ENCODE results near the gene CDHR5.

CDHR5 gene

DNA sequence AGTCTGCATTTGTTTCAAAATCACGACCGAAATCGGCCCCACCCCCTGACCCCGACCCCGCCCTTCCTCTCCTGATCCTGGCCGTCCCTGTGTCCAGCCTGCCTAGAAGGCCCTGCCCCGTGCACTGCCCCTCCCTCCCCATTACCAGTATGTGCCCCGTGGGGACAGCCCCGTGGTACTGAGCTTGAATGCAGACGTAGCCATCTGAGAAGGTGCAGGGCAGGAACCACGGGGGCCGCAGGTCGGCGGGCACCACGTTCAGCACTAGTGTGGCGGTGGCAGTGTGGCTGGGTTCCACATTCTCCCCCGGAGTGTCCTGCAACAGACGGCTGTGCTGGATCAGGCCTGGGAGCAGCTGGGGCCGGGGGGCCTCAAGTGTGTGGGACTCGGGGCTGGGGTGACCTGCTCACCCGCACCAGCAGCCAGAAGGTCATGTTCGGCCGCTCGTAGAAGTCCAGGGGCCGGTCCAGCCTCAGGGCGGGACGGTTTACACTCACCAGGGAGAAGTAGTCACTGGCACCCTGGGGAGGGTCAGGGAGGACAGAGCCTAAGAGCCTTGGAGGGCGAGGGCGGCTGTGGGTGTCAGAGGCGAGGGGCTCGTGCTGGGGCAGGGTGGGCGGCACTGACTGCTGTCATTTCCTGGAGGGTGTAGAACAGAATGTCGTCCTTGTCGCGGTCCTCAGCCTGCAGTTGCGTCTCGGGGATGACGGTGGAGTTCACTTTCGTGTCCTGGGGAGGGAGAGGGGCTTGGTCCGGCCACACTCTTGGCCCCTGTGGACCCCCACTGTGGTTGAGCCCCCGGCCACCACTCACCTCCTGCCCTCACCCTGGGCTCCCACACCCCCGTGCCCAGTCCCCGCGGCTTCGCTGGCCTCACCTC is 3.6 kb downstream of the CDHR5 start:
- DNase-seq = no peak

DNA sequence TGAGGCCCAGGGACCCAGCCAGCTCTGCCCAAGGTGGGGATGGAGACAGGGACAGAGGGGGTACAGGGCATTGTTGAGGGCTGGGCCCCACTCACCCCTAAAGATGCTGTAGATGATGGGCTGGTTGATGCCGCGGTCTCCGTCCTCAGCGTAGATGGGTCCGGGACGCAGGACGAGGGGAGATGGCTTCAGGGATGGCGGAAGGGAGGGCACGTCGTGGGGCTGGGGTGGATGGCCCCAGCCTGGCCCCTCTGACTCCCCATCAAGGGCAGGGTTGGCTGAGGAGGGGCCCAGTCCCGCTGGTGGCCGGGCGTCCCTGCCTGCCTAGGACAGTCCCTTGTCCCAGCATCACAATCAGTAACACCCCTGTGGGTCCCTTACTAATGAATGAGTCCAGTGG is 4.6 kb downstream of the CDHR5 start:
- no peak for DNase-seq

DNA sequence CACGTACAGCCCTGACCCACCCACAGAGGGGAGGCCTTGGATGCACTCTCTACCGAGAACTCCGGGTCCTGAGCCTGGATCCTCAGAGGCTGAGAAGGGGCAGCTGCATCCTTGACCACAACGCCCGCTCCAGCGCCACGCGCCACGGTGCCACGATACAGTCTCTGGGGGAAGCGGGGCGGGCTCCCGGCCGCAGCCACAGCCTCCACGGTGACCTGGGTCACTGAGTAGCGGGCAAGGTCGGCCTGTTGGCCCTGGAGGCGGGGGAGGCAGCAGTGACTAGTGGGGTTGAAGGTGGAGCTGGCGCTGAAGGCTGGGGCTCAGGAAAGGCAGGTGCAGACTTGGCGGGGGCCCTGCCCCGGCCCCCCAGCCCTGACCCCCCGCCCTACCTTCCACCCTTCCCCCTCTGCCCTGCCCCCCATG is 5.1 kb downstream of the CDHR5 start:
- DNase-seq = no peak

DNA sequence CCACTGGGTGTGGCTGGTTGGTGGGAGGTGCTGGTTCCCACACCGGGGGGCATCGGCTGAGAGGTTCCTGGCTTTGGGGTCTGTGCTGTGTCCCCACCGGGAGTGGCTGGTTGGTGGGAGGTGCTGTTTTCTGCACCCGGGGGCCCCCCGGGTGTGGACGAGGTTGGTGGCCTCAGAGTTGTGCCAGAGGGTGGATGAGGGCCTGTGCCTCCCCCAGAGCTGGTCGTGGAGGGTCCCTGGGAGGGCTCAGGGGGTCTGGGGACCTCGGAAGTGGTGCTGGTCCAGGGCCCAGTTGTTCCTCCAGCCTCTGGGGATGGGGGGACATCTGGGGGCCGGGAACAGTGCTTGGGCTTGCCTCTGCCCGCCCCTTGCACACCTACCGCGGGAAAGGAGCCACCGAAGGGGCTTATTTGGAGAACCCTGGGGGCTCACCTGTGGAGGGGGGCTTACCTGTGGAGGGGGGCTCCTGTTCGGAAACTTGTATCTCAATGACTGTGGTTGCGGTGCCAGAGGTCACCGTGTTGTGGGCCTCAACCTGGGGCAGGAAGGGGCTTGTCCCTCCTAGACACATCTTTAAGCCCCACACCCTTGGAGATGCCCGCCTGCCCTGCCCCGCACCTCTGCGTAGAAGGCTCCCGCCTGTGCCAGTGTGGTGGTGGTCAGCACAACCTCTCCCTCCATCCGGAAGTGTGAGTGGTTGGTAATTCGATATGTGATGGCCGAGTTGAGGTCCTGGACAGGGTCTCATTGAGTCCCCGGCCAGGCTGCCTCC is 5.7 kb downstream of the CDHR5 start:
- no peak for DNase-seq

DNA sequence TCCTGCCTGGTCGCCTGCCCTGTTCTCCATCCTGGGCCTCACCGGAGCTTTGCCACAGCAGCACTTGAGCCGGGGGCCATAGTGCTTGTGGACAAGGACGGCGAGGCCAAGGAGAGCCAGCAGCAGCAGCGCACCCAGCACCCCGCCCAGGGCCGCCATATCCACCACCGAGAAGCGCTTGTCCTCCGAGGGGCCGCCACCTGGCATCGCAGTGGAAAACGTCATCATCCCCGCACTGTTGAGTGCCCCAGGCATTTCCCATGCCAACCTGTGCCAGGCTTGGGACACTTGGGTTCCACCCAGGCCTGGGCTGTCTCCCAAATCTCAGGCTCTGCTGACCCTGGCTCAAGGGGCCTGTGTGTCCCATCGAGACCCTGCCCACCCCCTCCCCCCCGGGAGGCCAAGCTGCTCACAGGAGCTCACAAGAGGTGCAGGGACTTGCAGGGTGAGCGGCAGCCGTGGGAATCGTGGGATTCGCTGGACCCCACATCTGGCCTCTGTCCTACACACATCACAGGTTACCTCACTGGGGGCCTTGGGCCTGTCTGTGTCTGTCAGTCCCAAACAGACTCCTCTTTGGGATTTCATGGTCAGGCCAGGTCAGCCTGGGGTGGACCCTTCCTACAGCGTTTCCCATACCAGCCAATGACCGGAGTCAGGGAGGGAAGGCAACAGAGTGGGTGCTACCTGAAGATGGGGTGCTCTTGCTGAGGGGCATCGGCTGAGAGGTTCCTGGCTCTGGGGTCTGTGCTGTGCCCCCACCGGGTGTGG is 6.7 kb downstream of the CDHR5 start:
- DNase-seq = no peak

DNA sequence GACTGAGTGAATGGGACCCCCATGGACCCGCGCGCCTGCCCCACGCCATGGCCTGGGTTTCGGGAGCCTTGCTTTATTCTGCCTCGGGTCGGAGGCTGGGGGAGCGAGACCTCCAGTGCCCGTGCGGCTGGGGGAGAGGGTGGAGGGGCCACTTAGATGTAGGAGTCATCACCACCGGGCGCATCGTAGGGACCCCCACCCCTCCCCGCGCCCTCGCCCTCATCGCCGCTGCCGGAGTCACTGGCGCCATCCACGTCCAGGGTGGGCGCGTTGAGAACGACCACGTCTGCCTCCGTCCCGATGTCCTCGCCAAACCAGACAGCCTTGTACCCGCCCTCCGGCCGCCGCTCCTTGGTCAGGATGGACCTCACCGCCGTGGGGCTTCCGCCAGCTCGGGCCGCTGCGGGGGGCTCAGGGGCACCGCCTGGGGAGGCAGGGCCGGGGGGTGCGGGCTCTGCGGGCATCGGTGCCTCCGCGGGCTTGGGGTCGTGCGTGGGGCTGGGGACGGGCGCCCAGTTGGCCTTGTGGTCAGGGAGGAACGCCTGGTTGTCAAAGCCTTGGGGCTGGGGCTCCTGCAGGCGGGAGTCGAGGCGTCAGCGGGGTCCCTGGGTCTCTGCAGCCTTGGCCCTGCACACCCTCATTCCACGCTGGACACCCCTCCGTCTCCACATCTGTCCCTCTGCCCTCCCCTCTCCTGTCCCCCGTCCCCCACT is 7.4 kb downstream of the CDHR5 start:
- DNase-seq = no peak

DNA sequence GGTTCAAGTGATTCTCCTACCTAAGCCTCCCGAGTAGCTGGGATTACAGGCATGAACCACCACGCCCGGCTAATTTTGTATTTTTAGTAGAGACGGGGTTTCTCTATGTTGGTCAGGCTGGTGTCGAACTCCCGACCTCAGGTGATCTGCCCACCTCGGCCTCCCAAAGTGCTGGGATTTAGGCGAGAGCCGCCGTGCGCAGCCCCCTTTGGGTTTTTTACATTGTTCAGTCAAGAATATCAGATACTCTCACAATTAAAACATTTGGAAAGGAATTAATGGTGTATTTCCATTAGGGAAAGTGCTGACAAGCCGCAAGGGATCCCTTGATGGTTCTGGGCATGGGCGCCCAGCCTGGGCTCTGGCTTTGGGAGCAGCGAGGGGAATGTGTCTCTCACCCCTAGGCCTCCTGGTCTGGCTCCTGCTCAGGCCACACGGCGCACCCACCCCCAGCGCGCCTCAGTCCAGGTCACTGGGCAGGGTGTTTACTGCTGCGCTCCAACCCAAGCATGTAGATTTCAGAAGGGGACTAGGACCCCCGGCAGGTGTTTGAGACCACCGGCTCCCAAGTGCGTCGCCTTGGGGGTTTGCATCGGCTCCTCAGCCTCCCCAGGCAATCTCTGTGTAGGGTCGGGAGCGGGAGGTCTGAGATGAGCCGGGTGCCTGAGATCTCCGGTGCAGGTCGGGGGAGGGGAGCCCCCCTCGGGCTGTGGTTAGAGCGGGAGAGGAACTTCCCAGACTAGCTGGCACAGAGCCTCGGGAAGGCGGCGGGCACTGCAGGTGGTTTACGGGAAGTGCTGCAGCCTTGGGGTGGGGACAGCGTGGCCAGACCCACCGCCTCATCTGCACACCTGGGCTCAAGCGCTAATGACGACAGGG is 8.2 kb downstream of the CDHR5 start:
- no peak for DNase-seq

DNA sequence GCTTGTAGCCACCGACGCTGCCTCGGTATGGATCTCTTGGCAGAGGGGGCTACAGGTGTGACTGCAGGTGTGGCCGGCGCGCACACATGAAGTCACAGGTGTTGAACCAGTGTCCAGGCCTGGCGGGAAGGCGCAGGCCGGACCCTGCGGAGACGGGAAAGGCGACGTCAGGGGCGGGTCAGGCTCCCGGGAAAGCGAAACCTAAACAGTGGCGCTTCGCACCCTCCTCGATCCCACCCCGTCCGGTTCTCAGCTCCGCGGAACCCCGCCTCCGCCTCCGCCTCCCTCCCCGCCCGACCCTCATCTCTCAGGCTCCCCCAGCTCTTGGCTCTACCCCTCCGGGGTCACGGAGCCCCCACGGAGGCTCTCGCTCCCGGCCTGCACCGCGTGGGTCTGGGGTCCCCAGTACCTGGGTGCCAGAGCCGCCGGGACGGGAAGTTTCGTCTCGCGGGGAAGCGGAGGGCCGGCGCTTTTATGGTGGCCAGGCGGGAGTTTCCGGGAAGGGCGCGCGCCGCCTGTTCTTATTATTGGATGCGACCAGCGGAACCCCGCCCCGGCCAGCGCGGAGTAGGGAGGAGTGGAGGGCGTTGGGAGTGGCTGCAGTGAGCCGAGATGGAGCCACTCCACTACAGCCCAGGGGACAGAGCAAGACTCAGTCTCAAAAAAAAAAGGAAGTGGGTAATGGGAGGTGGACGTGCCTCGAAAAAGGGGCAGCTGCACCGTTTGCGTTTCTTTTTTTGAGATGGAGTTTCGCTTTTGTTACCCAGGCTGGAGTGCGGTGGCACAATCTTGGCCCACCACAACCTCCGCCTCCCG is 9.0 kb downstream of the CDHR5 start, which contains the start of gene IRF7:
TSS of gene IRF7 (minus strand) at position 447 of the 816 bp plus-strand sequence. CDS start 586 bp downstream, outside the sequence.
- peak; percentile 40 to 90 (median 62) for DNase-seq

DNA sequence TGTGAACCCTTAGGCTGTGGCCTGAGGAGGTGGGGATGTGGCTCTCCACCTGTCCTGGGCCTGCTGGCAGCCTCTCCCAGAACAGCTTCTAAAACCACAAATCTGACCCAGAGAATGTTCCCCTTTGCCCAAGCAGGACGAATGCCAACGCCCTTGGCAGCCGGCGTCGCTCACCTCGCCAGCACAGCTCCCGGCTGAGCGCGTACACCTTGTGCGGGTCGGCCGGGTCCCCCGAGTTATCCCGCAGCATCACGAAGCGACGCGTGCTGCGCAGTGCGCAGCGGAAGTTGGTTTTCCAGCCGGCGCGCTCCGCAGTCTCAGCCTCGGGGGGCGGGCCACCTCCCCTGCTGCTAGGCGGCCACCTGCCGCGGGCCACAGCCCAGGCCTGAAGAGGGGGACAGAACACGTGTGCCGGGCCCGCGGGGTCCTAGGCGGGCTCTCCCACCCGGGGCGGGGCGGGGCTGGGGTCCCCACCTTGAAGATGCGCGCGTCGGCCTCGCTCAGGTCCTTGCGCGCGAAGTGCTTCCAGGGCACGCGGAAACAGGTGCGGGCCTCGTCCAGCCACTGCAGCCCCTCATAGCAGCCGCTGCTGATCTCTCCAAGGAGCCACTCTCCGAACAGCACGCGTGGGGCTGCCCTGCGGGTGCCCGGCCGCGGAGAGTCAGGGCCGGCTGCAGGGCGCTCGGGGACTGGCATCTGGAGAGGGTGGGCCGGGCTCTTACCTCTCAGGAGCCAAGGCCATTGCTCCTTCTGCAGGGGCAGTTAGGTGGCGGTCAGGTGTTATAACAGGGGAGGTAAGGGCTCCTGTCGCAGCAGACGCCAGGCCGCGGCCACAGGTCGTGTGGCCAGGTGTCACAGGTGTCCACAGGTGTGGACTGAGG is 9.9 kb downstream of the CDHR5 start:
- DNase-seq = no peak

DNA sequence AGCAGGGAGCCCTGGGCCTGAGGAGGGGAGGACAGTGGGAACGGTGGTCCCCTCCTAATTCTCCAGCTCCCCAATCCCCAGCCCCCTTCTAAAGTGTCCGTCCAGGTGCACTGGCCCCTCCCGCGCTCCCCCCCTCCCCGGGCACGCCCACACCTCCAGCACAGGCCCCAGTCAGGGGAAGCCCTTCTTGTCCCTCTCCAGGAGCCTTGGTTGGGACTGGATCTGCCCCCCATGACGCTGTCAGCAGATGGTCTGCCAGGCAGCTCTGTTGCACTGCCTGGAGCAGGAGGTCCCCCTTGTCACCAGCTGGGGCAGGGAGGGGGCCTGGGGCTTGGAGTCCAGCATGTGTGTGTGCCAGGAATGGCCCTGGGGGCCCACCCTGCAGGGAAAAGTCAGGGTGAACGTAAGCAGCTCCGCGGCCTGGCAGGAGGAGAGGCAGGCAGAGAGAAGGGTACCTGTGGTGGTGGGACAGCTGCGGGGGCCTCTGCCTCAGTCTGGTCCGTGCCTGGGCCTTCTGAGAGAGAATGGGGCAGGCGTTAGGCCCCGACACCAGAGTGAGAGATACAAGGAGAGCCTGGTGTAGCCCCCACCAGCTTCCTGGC is 10.6 kb downstream of the CDHR5 start:
- no peak for DNase-seq

DNA sequence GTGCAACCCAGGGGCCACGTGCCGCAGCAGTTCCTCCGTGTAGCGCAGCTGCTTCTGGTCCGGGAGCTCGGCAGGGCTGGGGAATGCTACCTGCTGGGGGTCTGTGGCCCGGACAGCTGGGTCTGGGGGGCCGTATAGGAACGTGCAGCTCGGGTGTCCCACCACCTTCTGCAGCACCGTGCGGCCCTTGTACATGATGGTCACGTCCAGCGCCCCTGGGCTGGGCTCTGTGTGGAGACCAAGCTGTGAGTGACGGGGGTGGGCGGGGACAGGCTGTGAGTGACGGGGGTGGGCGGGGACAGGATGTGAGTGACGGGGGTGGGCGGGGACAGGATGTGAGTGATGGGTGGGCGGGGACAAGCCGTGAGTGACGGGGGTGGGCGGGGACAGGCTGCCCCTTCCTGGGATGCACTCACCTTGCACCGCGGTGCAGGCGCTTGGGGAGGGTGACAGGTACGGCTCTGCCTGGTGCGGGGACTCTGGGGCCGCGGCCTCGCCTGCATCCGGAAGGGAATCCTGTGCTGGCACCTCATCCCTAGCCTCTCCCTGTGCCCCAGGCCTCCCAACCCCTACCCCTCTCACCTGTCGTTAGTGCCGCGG is 11.3 kb downstream of the CDHR5 start:
- peak; percentile 36 to 89 (median 67) for DNase-seq

DNA sequence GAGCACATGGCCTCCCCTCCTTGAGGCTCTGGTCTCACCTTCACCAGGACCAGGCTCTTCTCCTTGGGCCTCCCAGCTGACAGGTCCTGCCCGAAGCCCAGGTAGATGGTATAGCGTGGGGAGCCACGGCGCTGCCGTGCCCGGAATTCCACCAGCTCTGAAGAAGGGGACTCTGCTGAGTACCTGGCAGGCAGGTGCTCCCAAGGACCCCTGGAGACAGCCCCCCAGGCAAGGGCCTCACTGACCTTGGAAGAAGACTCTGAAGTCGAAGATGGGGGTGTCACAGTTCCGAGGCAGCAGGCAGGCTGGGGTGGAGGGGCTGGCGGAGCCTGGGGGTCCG is 11.8 kb downstream of the CDHR5 start:
- no peak for DNase-seq

DNA sequence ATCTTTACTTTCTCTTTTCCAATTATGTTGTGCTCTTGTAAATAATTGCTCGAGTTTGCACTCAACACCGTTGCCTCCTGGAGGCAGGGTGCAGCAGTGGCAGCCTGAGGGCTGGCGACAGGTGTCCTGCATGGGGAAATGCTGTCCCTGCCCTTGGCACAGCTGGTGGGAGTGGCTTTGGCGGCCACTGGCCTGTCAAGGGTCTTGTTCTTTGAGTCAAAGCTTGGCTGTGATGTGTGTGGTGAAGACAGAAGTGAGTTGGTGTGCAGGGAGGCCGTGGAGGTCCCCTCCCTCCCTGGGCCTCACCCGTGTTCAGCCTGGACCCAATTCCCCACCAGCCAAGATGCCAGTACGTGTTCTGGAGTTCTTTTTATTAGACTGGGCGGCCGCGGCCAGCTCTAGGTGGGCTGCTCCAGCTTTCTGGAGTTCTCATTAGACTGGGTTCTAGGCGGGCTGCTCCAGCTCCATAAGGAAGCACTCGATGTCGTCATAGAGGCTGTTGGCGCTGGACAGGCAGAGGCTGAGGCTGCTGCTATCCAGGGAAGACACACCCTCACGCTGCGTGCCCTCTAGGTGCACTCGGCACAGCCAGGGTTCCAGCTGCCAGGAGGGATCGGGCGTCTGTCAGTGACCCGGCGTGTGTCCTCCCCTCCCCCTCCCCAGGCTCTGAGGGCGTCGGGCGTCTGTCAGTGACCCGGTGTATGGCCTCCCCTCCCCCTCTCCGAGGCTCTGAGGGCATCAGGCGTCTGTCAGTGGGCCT is 12.4 kb downstream of the CDHR5 start:
- DNase-seq = no peak

DNA sequence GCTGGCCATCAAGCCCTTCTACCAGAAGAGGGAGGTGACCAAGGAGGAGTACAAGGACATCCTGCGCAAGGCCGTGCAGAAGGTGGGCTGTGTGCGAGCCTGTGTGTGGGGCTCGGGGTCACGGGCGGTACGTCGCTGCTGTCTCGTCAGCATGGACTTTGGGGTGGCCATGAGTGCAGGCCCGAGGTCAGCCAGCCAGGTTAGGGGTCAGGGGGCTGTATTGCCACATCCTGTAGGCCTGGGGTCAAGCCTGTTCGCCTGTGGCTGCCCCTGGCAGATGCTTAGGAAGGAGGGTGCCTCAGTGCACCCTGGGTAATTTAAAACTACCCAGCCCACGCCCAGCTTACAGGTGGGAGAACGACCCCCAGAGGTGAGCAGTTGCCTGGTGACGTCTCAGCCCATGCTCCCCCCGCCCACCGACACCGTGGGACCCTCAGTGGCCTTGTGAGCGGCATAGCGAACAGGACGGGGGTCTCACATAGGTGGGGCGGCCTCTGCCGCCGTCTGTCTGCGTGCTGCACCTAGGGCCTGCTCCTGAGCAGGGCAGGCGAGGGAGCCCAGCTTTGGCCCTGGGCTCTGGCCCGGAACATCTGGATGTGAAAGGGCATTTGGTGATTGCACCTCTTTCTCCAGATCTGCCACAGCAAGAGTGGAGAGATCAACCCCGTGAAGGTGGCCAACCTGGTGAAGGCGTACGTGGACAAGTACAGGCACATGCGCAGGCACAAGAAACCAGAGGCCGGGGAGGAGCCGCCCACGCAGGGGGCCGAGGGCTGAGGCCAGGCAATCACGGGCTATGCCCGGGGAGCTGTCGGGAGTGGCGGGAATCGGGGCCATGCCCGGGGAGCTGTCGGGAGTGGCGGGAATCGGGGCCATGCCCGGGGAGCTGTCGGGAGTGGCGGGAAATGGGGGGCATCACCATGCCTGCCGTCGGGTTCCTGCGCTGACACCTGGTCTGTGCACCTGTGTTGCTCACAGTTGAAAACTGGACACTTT is 13.5 kb downstream of the CDHR5 start:
- DNase-seq = no peak

DNA sequence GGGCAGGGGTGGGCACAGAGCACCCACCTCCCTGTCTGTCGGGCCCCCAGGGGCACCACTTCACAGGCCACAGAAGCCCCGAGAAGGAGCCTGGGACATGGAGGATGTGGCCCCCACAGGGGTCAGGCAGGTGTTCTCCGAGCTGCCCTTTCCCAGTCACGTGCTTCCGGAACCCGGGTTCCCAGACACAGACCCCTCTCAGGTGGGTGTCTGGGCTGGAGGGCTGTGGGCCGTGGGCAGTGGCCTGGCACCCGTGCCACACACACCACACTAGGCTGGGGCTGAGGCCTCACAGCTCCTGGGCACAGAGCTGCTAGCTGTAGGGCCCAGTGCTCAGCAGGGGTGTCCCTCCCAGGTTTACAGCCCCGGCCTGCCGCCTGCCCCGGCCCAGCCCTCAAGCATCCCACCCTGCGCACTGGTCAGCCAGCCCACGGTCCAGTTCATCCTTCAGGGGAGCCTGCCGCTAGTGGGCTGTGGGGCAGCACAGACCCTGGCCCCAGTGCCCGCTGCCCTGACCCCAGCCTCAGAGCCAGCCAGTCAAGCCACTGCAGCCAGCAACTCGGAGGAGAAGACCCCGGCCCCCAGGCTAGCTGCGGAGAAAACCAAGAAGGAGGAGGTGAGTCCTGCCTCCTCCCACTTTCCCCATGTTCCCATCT is 14.5 kb downstream of the CDHR5 start:
- DNase-seq = no peak

DNA sequence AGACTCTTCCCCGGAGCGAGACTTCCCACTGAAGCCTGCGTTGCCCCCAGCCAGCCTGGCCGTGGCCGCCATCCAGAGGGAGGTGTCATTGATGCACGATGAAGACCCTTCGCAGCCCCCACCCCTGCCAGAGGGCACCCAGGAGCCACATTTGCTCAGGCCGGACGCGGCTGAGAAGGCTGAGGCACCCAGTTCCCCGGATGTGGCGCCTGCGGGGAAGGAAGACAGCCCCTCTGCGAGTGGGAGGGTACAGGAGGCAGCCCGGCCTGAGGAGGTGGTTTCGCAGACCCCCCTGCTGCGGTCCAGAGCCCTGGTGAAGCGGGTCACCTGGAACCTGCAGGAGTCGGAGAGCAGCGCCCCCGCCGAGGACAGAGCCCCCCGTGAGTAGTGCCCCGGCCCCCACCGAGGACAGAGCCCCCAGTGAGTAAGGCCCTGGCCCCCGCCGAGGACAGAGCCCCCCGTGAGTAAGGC is 15.4 kb downstream of the CDHR5 start:
- DNase-seq = no peak

All from activated naive CD4-positive, alpha-beta T cell (primary cell).